HCT116 (cell line): ENCODE results near the gene KRT86. TPM values are rescaled to one million over a fixed set of nuclear protein-coding genes. Genes with fewer than 3 reads are reported as not detected.

Source experiments
- ATAC-seq: fragments of 200-7000 bp; cut with Tn5 transposase; 2 replicates; pipeline ENCODE4 v1.9.1; 2020; ENCODE audit warnings: mild to moderate bottlenecking, moderate library complexity
- BruUV-seq: library from RNA; stranded (reverse); fragments of 400-500 nt; replicated peaks from 2 replicates; lab custom pipeline; 2021; lab: Mats Ljungman, UMichigan
- CTCF ChIA-PET: fragments of 300-600 bp; sonication (Branson Sonifier 250); formaldehyde crosslinking; loops from one replicate; lab custom pipeline; 2021; ENCODE audit warnings: antibody characterized with exemption; lab: Charles Lee
- POLR2A ChIA-PET: fragments of 300-600, 350-600 bp; sonication (Branson Sonifier 250); formaldehyde crosslinking; loops from one replicate; lab custom pipeline; 2021; ENCODE audit warnings: antibody characterized with exemption; lab: Charles Lee
- RAD21 ChIA-PET, 2 experiments: fragments of 300-600 bp; sonication (Branson Sonifier 250); formaldehyde crosslinking; loops; one replicate each; lab custom pipeline; 2023; ENCODE audit warnings: low total read pairs in 2 of 2; ENCODE audit not compliant: uncharacterized antibody in 2 of 2, unreplicated experiment in 2 of 2, low non-redundant PET in 1 of 2; lab: Charles Lee
- DNase-seq: peaks from one replicate; pipeline ENCODE4 v3.0.0-alpha.2; 2010; ENCODE audit warnings: low read depth, low spot score
- H2AFZ ChIP-seq: fragments of 200-600 bp; shearing (Covaris generic), sonication (generic); 2 replicates; pipeline ENCODE4 v1.6.1; 2017; ENCODE audit warnings: low read depth, mixed run types, mixed read lengths, antibody characterized with exemption, low read length; ENCODE audit not compliant: poor library complexity, severe bottlenecking
- H3K27ac ChIP-seq: 2 replicates; pipeline ENCODE4 v1.5.1; 2012; ENCODE audit warnings: low read depth, low read length
- H3K27me3 ChIP-seq: fragments of 200-600 bp; sonication (generic); 2 replicates; pipeline ENCODE4 v1.6.1; 2016; ENCODE audit warnings: mixed run types, low read length, mixed read lengths; ENCODE audit not compliant: insufficient read depth
- H3K36me3 ChIP-seq, 2 experiments: fragments of 200-500 bp in 1 of 2; fragments of 200-600 bp in 1 of 2; sonication (Bioruptor generic) in 1 of 2; sonication (generic) in 1 of 2; 2 replicates each; pipeline versions ENCODE4 v1.5.1 to v1.6.1; 2014 to 2016; ENCODE audit warnings: low read length in 2 of 2, inconsistent platforms in 1 of 2, mixed read lengths in 1 of 2, mixed run types in 1 of 2; ENCODE audit not compliant: insufficient read depth in 2 of 2, control insufficient read depth in 1 of 2
- H3K4me1 ChIP-seq, 2 experiments: fragments of 200-600 bp in 1 of 2; sonication (generic) in 1 of 2; 2 replicates each; pipeline versions ENCODE4 v1.5.1 to v1.6.1; 2012 to 2017; ENCODE audit warnings: low read length in 2 of 2, inconsistent platforms in 1 of 2, mild to moderate bottlenecking in 1 of 2, mixed read lengths in 1 of 2, mixed run types in 1 of 2, moderate library complexity in 1 of 2; ENCODE audit not compliant: insufficient read depth in 2 of 2, control insufficient read depth in 1 of 2
- H3K4me2 ChIP-seq: fragments of 200-600 bp; sonication (generic); 2 replicates; pipeline ENCODE4 v1.6.1; 2017; ENCODE audit warnings: mixed run types, low read length, mixed read lengths
- H3K4me3 ChIP-seq, 2 experiments: fragments of 200-600 bp in 1 of 2; sonication (generic) in 1 of 2; replicated peaks in 1 of 2; 2 replicates each; pipeline ENCODE4 v1.5.1; 2011 to 2016; ENCODE audit warnings: low read length in 2 of 2, control low read depth in 1 of 2, low read depth in 1 of 2, mild to moderate bottlenecking in 1 of 2, mixed read lengths in 1 of 2, mixed run types in 1 of 2
- H3K79me2 ChIP-seq: fragments of 200-600 bp; sonication (generic); 2 replicates; pipeline ENCODE4 v1.6.1; 2017; ENCODE audit warnings: mild to moderate bottlenecking, mixed run types, low read length, moderate library complexity, mixed read lengths; ENCODE audit not compliant: insufficient read depth
- H3K9ac ChIP-seq: fragments of 200-600 bp; sonication (generic); 2 replicates; pipeline ENCODE4 v1.6.1; 2016; ENCODE audit warnings: low read length, mixed read lengths
- H3K9me2 ChIP-seq: fragments of 200-600 bp; sonication (generic), shearing (Covaris generic); 2 replicates; pipeline ENCODE4 v1.6.1; 2017; ENCODE audit warnings: mixed run types, mild to moderate bottlenecking, moderate library complexity; ENCODE audit not compliant: insufficient read depth
- H3K9me3 ChIP-seq, 2 experiments: fragments of 200-500 bp in 1 of 2; fragments of 200-600 bp in 1 of 2; sonication (Bioruptor generic) in 1 of 2; sonication (generic) in 1 of 2; 2 replicates each; pipeline ENCODE4 v1.6.1; 2014 to 2017; ENCODE audit warnings: low read length in 2 of 2, mixed read lengths in 2 of 2, inconsistent platforms in 1 of 2, low read depth in 1 of 2, mild to moderate bottlenecking in 1 of 2, mixed run types in 1 of 2, moderate library complexity in 1 of 2; ENCODE audit not compliant: control insufficient read depth in 1 of 2, insufficient read depth in 1 of 2
- H4K20me1 ChIP-seq: fragments of 200-600 bp; sonication (generic), shearing (Covaris generic); 2 replicates; pipeline ENCODE4 v1.6.1; 2017; ENCODE audit warnings: mixed run types, mild to moderate bottlenecking, moderate library complexity; ENCODE audit not compliant: insufficient read depth
- CBX3 ChIP-seq: IDR thresholded peaks from 2 replicates; pipeline ENCODE4 v1.6.1; 2012; ENCODE audit warnings: low read depth
- CEBPB ChIP-seq: IDR thresholded peaks from 2 replicates; pipeline ENCODE4 v1.6.1; 2012; ENCODE audit warnings: low read depth
- ELF1 ChIP-seq: IDR thresholded peaks from 2 replicates; pipeline ENCODE4 v1.6.1; 2012; ENCODE audit warnings: low read depth, borderline replicate concordance
- EZH2 ChIP-seq: fragments of 200-600 bp; sonication (generic); IDR thresholded peaks from 2 replicates; pipeline ENCODE4 v1.6.1; 2017; ENCODE audit warnings: antibody characterized with exemption, mixed run types
- EZH2phosphoT487 ChIP-seq: fragments of 200-600 bp; IDR thresholded peaks from 2 replicates; pipeline ENCODE4 v1.6.1; 2018; ENCODE audit warnings: antibody characterized with exemption, borderline replicate concordance
- FOSL1 ChIP-seq: IDR thresholded peaks from 2 replicates; pipeline ENCODE4 v1.6.1; 2012; ENCODE audit warnings: low read depth
- JUND ChIP-seq: IDR thresholded peaks from 2 replicates; pipeline ENCODE4 v1.6.1; 2012
- POLR2AphosphoS5 ChIP-seq: IDR thresholded peaks from 2 replicates; pipeline ENCODE4 v1.6.1; 2011; ENCODE audit warnings: mild to moderate bottlenecking, low read depth, low read length, moderate library complexity
- RAD21 ChIP-seq: IDR thresholded peaks from 2 replicates; pipeline ENCODE4 v1.6.1; 2012; ENCODE audit warnings: low read depth, mild to moderate bottlenecking
- SRF ChIP-seq: IDR thresholded peaks from 2 replicates; pipeline ENCODE4 v1.6.1; 2012; ENCODE audit warnings: low read depth
- TCF7L2 ChIP-seq: IDR thresholded peaks from 2 replicates; pipeline ENCODE4 v1.7.0; 2011; ENCODE audit warnings: borderline replicate concordance, inconsistent platforms; ENCODE audit not compliant: insufficient read depth, insufficient read length; ENCODE audit errors: extremely low read depth
- YY1 ChIP-seq: IDR thresholded peaks from 2 replicates; pipeline ENCODE4 v1.6.1; 2011; ENCODE audit warnings: low read length, low read depth, moderate library complexity, mild to moderate bottlenecking; ENCODE audit not compliant: insufficient replicate concordance; ENCODE audit errors: extremely low read depth
- ZFX ChIP-seq: fragments of 450-650 bp; IDR thresholded peaks from 2 replicates; pipeline ENCODE4 v1.6.1; 2017
- ZNF274 ChIP-seq: fragments of 200-500 bp; sonication (Bioruptor generic); IDR thresholded peaks from 2 replicates; pipeline ENCODE4 v1.6.1; 2014; ENCODE audit warnings: mild to moderate bottlenecking, low read depth, low read length, inconsistent platforms
- intact Hi-C: fragments of 100-400 bp; cut with micrococcal nuclease; formaldehyde crosslinking; loops from 2 replicates; pipeline ENCODE4 v1.10.0; 2022
- total RNA-seq: library from RNA; stranded (reverse); gene quantifications from one replicate; pipeline ENCODE4 v1.2.1, GENCODE V29; 2021; ENCODE audit not compliant: unreplicated experiment
- TF ChIP-seq, protein P1 (sequence below), 3 experiments: fragments of 200-600 bp in 1 of 3; sonication (generic) in 1 of 3; IDR thresholded peaks in 2 of 3; conservative IDR thresholded peaks in 1 of 3; 2 replicates each; pipeline ENCODE4 v1.5.1; 2012 to 2017; ENCODE audit warnings: low read depth in 2 of 3, low read length in 2 of 3, antibody characterized with exemption in 1 of 3, borderline replicate concordance in 1 of 3, control low read depth in 1 of 3, mild to moderate bottlenecking in 1 of 3, mixed read lengths in 1 of 3, mixed run types in 1 of 3, moderate library complexity in 1 of 3; ENCODE audit not compliant: insufficient read depth in 1 of 3
- TF ChIP-seq, protein P2 (sequence below): IDR thresholded peaks from 2 replicates; pipeline ENCODE4 v1.6.1; 2012
- TF ChIP-seq, protein P3 (sequence below): IDR thresholded peaks from 2 replicates; pipeline ENCODE4 v1.6.1; 2012; ENCODE audit warnings: low read depth
- TF ChIP-seq, protein P4 (sequence below): IDR thresholded peaks from 2 replicates; pipeline ENCODE4 v1.6.1; 2012

The KRT86 gene
- total RNA-seq, 1 experiment from 2014 or later: 1.5 TPM

DNA sequence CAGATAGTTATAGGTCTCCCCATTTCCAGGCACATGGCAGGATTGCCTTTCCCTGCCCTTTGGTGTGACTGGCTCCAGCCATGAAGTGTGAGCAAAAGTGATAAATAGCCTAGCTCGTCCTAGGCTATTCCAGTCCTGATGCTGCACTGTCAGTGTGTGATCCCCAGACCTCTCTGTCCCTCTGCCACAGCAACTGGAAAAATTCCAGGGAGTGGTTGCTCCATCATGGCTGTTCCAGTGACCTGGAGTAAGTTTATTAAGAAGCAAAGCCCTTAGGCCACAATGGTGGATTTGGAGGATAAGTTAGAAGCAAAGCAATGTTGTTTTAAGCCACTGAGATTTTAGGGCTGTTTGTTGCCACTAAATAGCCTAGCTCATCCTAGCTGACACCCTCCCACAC, 56.6 kb downstream of the KRT86 start:
- peaks cover 0 to 15% of the 10 kb centered on the region in 2 experiments; a peak in 2 of 4 replicates for H3K4me1 ChIP-seq
- H3K9me2 ChIP-seq: no peaks in the 10 kb centered on the region
- H3K79me2 ChIP-seq: no peaks in the 10 kb centered on the region
- H3K4me2 ChIP-seq: no peak overlapping the region
- H2AFZ ChIP-seq: no peak overlapping the region
- no peak overlapping the region for H3K4me3 ChIP-seq
- no peaks in the 10 kb centered on the region for H4K20me1 ChIP-seq
- no peak overlapping the region for H3K27ac ChIP-seq
- H3K36me3 ChIP-seq: no peaks in the 10 kb centered on the region
- RAD21 ChIA-PET: no interaction called here
- no TSS peak for BruUV-seq
- DNase-seq: no peak
- no peaks in the 10 kb centered on the region for H3K27me3 ChIP-seq
- POLR2A ChIA-PET: interaction anchor here (0.6 to 1.2 kb wide), 2 partner anchors 51 to 93 kb away, joined by 3 to 5 read pairs; no protein-coding TSS in a partner anchor
- ATAC-seq: no peak
- no peak overlapping the region for H3K9ac ChIP-seq
- CTCF ChIA-PET: interaction anchor here (1.0 to 1.5 kb wide), 3 partner anchors 15 to 548 kb away, joined by 3 to 5 read pairs (median 3); no protein-coding TSS in a partner anchor
- no peaks in the 10 kb centered on the region for H3K9me3 ChIP-seq
- TF ChIP-seq, protein P1, sequence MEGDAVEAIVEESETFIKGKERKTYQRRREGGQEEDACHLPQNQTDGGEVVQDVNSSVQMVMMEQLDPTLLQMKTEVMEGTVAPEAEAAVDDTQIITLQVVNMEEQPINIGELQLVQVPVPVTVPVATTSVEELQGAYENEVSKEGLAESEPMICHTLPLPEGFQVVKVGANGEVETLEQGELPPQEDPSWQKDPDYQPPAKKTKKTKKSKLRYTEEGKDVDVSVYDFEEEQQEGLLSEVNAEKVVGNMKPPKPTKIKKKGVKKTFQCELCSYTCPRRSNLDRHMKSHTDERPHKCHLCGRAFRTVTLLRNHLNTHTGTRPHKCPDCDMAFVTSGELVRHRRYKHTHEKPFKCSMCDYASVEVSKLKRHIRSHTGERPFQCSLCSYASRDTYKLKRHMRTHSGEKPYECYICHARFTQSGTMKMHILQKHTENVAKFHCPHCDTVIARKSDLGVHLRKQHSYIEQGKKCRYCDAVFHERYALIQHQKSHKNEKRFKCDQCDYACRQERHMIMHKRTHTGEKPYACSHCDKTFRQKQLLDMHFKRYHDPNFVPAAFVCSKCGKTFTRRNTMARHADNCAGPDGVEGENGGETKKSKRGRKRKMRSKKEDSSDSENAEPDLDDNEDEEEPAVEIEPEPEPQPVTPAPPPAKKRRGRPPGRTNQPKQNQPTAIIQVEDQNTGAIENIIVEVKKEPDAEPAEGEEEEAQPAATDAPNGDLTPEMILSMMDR (IDR thresholded peaks at IDR 0.05 in 2 of 3, conservative IDR thresholded peaks at IDR 0.05 in 1 of 3; ENCODE audit: borderline replicate concordance in 1 of 3, insufficient read depth in 1 of 3, low read depth in 2 of 3, low read length in 2 of 3): no peak
- TF ChIP-seq EZH2 (no peak), FOSL1 (no peak), EZH2phosphoT487 (no peak), CBX3 (no peak), ZNF274 (no peak), POLR2AphosphoS5 (no peak), ZFX (no peak), ELF1 (no peak), TCF7L2 (no peak), SRF (no peak), JUND (no peak), YY1 (no peak), RAD21 (no peak), CEBPB (no peak)
- TF ChIP-seq, protein P2, sequence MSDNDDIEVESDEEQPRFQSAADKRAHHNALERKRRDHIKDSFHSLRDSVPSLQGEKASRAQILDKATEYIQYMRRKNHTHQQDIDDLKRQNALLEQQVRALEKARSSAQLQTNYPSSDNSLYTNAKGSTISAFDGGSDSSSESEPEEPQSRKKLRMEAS: no peak
- TF ChIP-seq, protein P3, sequence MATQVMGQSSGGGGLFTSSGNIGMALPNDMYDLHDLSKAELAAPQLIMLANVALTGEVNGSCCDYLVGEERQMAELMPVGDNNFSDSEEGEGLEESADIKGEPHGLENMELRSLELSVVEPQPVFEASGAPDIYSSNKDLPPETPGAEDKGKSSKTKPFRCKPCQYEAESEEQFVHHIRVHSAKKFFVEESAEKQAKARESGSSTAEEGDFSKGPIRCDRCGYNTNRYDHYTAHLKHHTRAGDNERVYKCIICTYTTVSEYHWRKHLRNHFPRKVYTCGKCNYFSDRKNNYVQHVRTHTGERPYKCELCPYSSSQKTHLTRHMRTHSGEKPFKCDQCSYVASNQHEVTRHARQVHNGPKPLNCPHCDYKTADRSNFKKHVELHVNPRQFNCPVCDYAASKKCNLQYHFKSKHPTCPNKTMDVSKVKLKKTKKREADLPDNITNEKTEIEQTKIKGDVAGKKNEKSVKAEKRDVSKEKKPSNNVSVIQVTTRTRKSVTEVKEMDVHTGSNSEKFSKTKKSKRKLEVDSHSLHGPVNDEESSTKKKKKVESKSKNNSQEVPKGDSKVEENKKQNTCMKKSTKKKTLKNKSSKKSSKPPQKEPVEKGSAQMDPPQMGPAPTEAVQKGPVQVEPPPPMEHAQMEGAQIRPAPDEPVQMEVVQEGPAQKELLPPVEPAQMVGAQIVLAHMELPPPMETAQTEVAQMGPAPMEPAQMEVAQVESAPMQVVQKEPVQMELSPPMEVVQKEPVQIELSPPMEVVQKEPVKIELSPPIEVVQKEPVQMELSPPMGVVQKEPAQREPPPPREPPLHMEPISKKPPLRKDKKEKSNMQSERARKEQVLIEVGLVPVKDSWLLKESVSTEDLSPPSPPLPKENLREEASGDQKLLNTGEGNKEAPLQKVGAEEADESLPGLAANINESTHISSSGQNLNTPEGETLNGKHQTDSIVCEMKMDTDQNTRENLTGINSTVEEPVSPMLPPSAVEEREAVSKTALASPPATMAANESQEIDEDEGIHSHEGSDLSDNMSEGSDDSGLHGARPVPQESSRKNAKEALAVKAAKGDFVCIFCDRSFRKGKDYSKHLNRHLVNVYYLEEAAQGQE: no peak
- TF ChIP-seq, protein P4, sequence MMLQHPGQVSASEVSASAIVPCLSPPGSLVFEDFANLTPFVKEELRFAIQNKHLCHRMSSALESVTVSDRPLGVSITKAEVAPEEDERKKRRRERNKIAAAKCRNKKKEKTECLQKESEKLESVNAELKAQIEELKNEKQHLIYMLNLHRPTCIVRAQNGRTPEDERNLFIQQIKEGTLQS: no peak
- intact Hi-C loops: no loop called here
